CD1c-positive myeloid dendritic cell (primary cell): ENCODE measurements around the gene NCR3LG1.
A peak's percentile ranks its signal among the peaks of the same experiment; 100 is the strongest.

Source experiments
- DNase-seq: peaks from one replicate; pipeline ENCODE4 v3.0.0-alpha.2; 2016; ENCODE audit errors: extremely low spot score

NCR3LG1 gene

GRCh38 chr11:17371614-17372013 lies 20.0 kb downstream of the NCR3LG1 start:
- DNase-seq = no peak

- DNase-seq = no peak
Observed at GRCh38 chr11:17375547-17375946, 23.9 kb downstream of the NCR3LG1 start.

- DNase-seq = no peak
Observed at GRCh38 chr11:17376493-17376892, 24.9 kb downstream of the NCR3LG1 start.

- no peak for DNase-seq
Observed at GRCh38 chr11:17378655-17379054, 27.1 kb downstream of the NCR3LG1 start.

- no peak for DNase-seq
Observed at GRCh38 chr11:17379383-17380180, 28.0 kb downstream of the NCR3LG1 start.

- no peak for DNase-seq
Observed at GRCh38 chr11:17381156-17381555, 29.6 kb downstream of the NCR3LG1 start.

GRCh38 chr11:17382046-17382728 lies 30.6 kb downstream of the NCR3LG1 start:
- no peak for DNase-seq

- DNase-seq = peak; percentile 92
Observed at GRCh38 chr11:17383461-17383860, 31.9 kb downstream of the NCR3LG1 start.

- DNase-seq = peak; percentile 78
Observed at GRCh38 chr11:17384002-17384511, 32.5 kb downstream of the NCR3LG1 start.

- no peak for DNase-seq
Observed at GRCh38 chr11:17385492-17385891, 33.9 kb downstream of the NCR3LG1 start.

GRCh38 chr11:17385926-17386325 lies 34.3 kb downstream of the NCR3LG1 start:
- DNase-seq = no peak

GRCh38 chr11:17386331-17387084 lies 34.9 kb downstream of the NCR3LG1 start:
- DNase-seq = peak; percentile 56

GRCh38 chr11:17387254-17387653 lies 35.7 kb downstream of the NCR3LG1 start:
- no peak for DNase-seq

- no peak for DNase-seq
Observed at GRCh38 chr11:17387811-17388210, 36.2 kb downstream of the NCR3LG1 start.

- DNase-seq = no peak
Observed at GRCh38 chr11:17388609-17389210, 37.1 kb downstream of the NCR3LG1 start, which contains the start of gene KCNJ11. KCNJ11 (minus strand) TSS chr11:17388659; CDS start chr11:17388091, 568 bp downstream.

- DNase-seq = peak; percentile 67
Observed at GRCh38 chr11:17389211-17389956, 37.8 kb downstream of the NCR3LG1 start.

- no peak for DNase-seq
Observed at GRCh38 chr11:17389957-17390649, 38.5 kb downstream of the NCR3LG1 start.

- DNase-seq = no peak
Observed at GRCh38 chr11:17391493-17392355, 40.1 kb downstream of the NCR3LG1 start.

GRCh38 chr11:17392872-17393271 lies 41.3 kb downstream of the NCR3LG1 start:
- DNase-seq = no peak
